CD4-positive, CD25-positive, alpha-beta regulatory T cell (primary cell): Measurements from ENCODE around the gene MDP1. TPM values are rescaled to one million over a fixed set of nuclear protein-coding genes. Genes with fewer than 3 reads are reported as not detected.
"Not testable (repeated sequence)": the region's sequence is repeated elsewhere in the genome, so short reads cannot be mapped to it uniquely, and the experiment has no call there.

Experiments
- ATAC-seq, 2 donors: fragments of 150-1000 bp; cut with Tn5 transposase; one replicate each; pipeline ENCODE4 v1.10.0; 2021; ENCODE audit warnings: low read depth in 2 of 2, moderate number of reproducible peaks in 2 of 2, moderate library complexity in 1 of 2
- DNase-seq, 3 donors: peaks; one replicate each; pipeline versions ENCODE4 v3.0.0 to v3.0.0-alpha.2; 2012 to 2022; ENCODE audit warnings: mixed read lengths in 1 of 3
- H3K27ac ChIP-seq: one replicate; pipeline ENCODE4 v1.7.0; 2013; ENCODE audit warnings: mild to moderate bottlenecking, low read length; ENCODE audit not compliant: insufficient read depth, poor library complexity, severe bottlenecking
- H3K27me3 ChIP-seq: one replicate; pipeline ENCODE4 v1.7.0; 2013; ENCODE audit warnings: low read length; ENCODE audit not compliant: control insufficient read depth, insufficient read depth
- H3K36me3 ChIP-seq: one replicate; pipeline ENCODE4 v1.7.0; 2013; ENCODE audit warnings: mild to moderate bottlenecking, low read length, moderate library complexity; ENCODE audit not compliant: control insufficient read depth, insufficient read depth
- H3K4me1 ChIP-seq: 2 replicates; pipeline ENCODE4 v1.7.0; 2013; ENCODE audit warnings: mild to moderate bottlenecking, low read length; ENCODE audit not compliant: insufficient read depth, control insufficient read depth, poor library complexity, severe bottlenecking
- H3K4me3 ChIP-seq: one replicate; pipeline ENCODE4 v1.7.0; 2013; ENCODE audit warnings: low read depth, mild to moderate bottlenecking, low read length, moderate library complexity
- H3K9me3 ChIP-seq, 2 experiments: 1 replicate in 1 of 2; 2 replicates in 1 of 2; pipeline ENCODE4 v1.7.0; 2013; ENCODE audit warnings: low read length in 2 of 2, mild to moderate bottlenecking in 1 of 2, moderate library complexity in 1 of 2; ENCODE audit not compliant: control insufficient read depth in 2 of 2
- H3K27ac Mint-ChIP-seq, 3 donors: one replicate each; pipeline ENCODE4 v1.8.0; 2020 to 2022; ENCODE audit warnings: mild to moderate bottlenecking in 3 of 3, mixed read lengths in 3 of 3, moderate library complexity in 2 of 3
- H3K27me3 Mint-ChIP-seq: one replicate; pipeline ENCODE4 v1.8.0; 2022; ENCODE audit warnings: mild to moderate bottlenecking, mixed read lengths
- H3K36me3 Mint-ChIP-seq: one replicate; pipeline ENCODE4 v1.8.0; 2020; ENCODE audit warnings: mixed read lengths
- H3K4me1 Mint-ChIP-seq, 4 donors: one replicate each; pipeline ENCODE4 v1.8.0; 2020 to 2022; ENCODE audit warnings: mixed read lengths in 4 of 4, mild to moderate bottlenecking in 1 of 4
- H3K4me3 Mint-ChIP-seq, 4 donors: one replicate each; pipeline ENCODE4 v1.8.0; 2020 to 2022; ENCODE audit warnings: mild to moderate bottlenecking in 4 of 4, mixed read lengths in 4 of 4, moderate library complexity in 3 of 4
- H3K9me3 Mint-ChIP-seq, 7 donors: one replicate each; pipeline ENCODE4 v1.8.0; 2020 to 2022; ENCODE audit warnings: mixed read lengths in 7 of 7, mild to moderate bottlenecking in 3 of 7, moderate library complexity in 2 of 7
- polyA plus RNA-seq, 4 donors: library from polyadenylated mRNA; unstranded; fragments of 300-500 nt; fragmentation: Illumina TruSeq; gene quantifications; one replicate each; pipeline ENCODE4 v1.2.3, GENCODE V29; 2021
- total RNA-seq: library from RNA; stranded (reverse); gene quantifications from one replicate; pipeline ENCODE4 v1.2.3, GENCODE V29; 2022

The MDP1 gene
- total and polyA plus RNA-seq, 5 donors from 2014 or later, result 6.0 to 52.6 (median 32.7) TPM

DNA sequence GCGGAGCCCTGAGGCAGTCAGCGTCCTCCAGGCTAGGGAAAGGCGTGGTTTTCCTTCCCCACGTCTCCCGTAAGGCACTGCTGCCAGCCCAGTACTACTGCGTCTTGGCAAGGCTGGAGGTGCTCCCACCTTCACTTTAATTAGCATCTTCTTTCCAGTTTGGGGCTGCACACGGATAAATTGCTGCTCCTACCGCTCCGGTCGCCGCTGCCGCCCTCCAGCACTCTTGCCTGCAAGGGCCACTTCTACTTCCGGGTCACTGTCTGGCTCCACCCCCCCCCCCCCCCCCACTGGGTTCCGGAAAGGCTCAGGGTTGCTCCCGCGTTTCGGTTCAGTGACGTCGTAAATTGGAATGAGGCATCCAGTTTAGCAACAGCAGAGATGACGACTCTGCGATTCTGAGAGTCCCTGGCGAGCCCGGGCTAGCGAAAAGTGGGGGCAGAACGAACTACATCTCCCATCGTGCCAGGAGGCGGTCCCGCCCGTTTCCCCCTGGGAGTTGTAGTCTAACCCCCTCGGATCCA lies 16.3 kb upstream of the MDP1 start, which contains the start of gene NEDD8:
Gene NEDD8 (minus strand): TSS at position 247 of the 524 bp plus-strand sequence. CDS start 100 bp downstream, at position 147.
- Histone ChIP-seq H3K36me3 (peaks cover 25% of the 10 kb centered on the region), H3K27me3 (no peaks in the 10 kb centered on the region), H3K4me1 (peaks cover 29% of the 10 kb centered on the region), H3K9me3 (no peaks in the 10 kb centered on the region), H3K4me3 (peak within 1 kb of the TSS; percentile 94), H3K27ac (peak within 1 kb of the TSS; percentile 91)
- Mint-ChIP-seq H3K27me3 (no peaks in the 10 kb centered on the region), H3K36me3 (peaks cover 22% of the 10 kb centered on the region), H3K9me3 (no peaks in the 10 kb centered on the region), H3K4me3 (peak within 1 kb of the TSS; percentile 89 to 100 (median 96)), H3K4me1 (peaks cover 18 to 77% (median 49%) of the 10 kb centered on the region in 4 donors), H3K27ac (peak within 1 kb of the TSS; percentile 89 to 94 (median 94))
- peak; percentile 91 for ATAC-seq
- peak; percentile 83 to 94 (median 90) for DNase-seq

DNA sequence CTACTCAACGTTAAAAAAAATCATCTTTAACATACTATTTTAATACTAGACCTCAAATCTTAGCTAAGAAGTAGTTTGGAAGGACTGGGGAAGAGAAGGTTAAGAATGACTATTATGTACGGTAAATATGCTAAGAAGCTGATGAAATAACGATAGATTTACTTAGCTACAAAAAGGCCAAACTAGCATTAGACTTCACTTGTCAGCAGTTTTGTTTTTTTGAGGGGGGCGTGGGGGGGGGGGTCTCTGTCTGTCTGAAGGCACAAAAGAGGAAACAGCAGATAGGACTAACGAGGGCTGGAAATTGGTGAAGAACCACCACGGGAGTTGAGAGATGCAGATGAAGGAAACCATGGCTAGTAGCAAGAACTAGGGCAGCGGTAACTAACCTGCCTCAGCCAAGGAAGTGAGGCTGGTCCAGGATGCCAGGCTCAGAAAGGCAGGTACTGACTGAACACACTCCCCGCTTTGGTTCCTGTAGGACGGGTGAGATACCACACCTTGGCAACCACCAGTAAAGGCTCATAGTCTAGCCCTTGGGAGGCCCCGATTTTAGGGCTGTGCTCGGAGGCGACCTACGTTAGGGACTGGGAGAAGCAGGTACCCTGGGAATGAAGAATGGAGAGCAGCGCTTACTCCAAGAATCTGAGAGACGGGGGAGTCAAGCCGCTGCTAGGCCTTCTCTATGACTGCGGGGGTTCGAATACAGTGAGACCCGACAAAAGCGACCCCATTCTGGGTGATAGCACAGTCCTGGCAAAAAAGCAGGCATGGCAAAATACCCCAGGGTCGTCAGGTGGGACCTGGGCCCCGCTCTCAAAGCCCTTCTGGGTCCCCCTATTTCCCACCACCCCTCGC lies 15.6 kb upstream of the MDP1 start:
- Histone ChIP-seq H3K4me3 (peak overlapping the region; percentile 94), H3K27me3 (no peaks in the 10 kb centered on the region), H3K36me3 (peaks cover 18% of the 10 kb centered on the region), H3K4me1 (peaks cover 29% of the 10 kb centered on the region), H3K9me3 (no peaks in the 10 kb centered on the region), H3K27ac (peak overlapping the region; percentile 91)
- Mint-ChIP-seq H3K9me3 (no peaks in the 10 kb centered on the region), H3K4me3 (peak overlapping the region; percentile 89 to 100 (median 96)), H3K36me3 (peaks cover 23% of the 10 kb centered on the region), H3K4me1 (peaks cover 24 to 77% (median 50%) of the 10 kb centered on the region in 4 donors), H3K27ac (peak overlapping the region; percentile 73 to 94 (median 89)), H3K27me3 (no peaks in the 10 kb centered on the region)
- ATAC-seq (no peak), DNase-seq (peak in 1 of 3 donors; percentile 60)

GRCh38 chr14:24228902-24229301 lies 13.0 kb upstream of the MDP1 start:
- Histone ChIP-seq H3K27ac (no peak overlapping the region), H3K36me3 (peaks cover 3% of the 10 kb centered on the region), H3K27me3 (no peaks in the 10 kb centered on the region), H3K4me1 (peaks cover 23% of the 10 kb centered on the region), H3K4me3 (no peak overlapping the region), H3K9me3 (no peaks in the 10 kb centered on the region)
- Mint-ChIP-seq H3K27me3 (no peaks in the 10 kb centered on the region), H3K27ac (peak overlapping the region in 1 of 3 donors; percentile 73), H3K36me3 (peaks cover 11% of the 10 kb centered on the region), H3K9me3 (no peaks in the 10 kb centered on the region), H3K4me1 (peaks cover 20 to 69% (median 39%) of the 10 kb centered on the region in 4 donors), H3K4me3 (peak overlapping the region in 2 of 4 donors; percentile 25 to 75)
- ATAC-seq, result no peak
- no peak for DNase-seq

DNA sequence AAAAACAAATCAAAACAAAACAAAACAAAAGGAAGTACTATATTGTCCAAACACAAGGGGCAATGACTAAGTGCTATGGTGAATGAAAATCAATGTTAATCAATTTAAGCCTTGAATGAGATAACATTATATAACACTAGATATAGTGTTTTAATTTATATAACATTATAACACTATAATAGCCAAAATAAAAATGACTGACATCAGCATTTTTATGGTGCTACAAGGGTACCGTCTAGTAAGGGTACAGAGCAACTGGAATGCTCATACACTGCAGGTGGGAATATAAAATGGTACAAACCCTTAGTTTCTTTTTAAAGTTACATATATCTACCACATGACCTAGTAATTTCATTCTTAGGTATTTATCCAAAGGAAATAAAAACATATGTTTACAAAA lies 10.6 kb upstream of the MDP1 start:
- Mint-ChIP-seq H3K36me3 (peaks cover 11% of the 10 kb centered on the region), H3K27ac (no peak overlapping the region), H3K4me3 (peak overlapping the region in 1 of 4 donors; percentile 55), H3K4me1 (peaks cover 20 to 49% (median 33%) of the 10 kb centered on the region in 4 donors), H3K9me3 (no peaks in the 10 kb centered on the region), H3K27me3 (no peaks in the 10 kb centered on the region)
- no peaks in the 10 kb centered on the region for H3K9me3 ChIP-seq
- no peak for DNase-seq
- no peak overlapping the region for H3K4me3 ChIP-seq
- ATAC-seq, result no peak
- no peaks in the 10 kb centered on the region for H3K27me3 ChIP-seq
- no peak overlapping the region for H3K27ac ChIP-seq
- peaks cover 7% of the 10 kb centered on the region for H3K4me1 ChIP-seq
- H3K36me3 ChIP-seq, result peaks cover 3% of the 10 kb centered on the region

- H3K36me3 ChIP-seq, result peaks cover 3% of the 10 kb centered on the region
- Mint-ChIP-seq H3K36me3 (peaks cover 12% of the 10 kb centered on the region), H3K9me3 (no peaks in the 10 kb centered on the region), H3K27me3 (no peaks in the 10 kb centered on the region), H3K27ac (peak overlapping the region in 1 of 3 donors; percentile 67), H3K4me1 (peaks cover 16 to 41% (median 28%) of the 10 kb centered on the region in 4 donors), H3K4me3 (no peak overlapping the region)
- H3K27me3 ChIP-seq, result no peaks in the 10 kb centered on the region
- H3K27ac ChIP-seq, result no peak overlapping the region
- H3K4me1 ChIP-seq, result no peaks in the 10 kb centered on the region
- DNase-seq (no peak), ATAC-seq (no peak)
- H3K4me3 ChIP-seq, result no peak overlapping the region
- no peaks in the 10 kb centered on the region for H3K9me3 ChIP-seq
Measured at GRCh38 chr14:24224618-24225071, 8.8 kb upstream of the MDP1 start.

DNA sequence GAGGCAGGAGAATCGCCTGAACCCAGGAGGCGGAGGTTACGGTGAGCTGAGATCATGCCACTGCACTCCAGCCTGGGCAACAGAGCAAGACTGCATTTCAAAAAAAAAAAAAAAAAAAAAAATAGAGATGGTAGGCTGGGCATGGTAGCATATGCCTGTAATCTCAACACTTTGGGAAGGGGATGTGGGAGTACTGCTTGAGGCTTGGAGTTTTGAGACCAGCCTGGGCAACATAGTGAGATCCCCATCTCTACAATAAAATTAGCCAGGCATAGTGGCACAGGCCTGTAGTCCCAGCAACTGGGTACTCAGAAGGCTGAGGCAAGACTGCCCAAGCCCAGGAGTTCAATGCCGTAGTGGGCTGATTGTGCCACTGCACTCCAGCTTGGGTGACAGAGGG lies 7.1 kb upstream of the MDP1 start:
- not testable (repeated sequence) for ATAC-seq, H3K27me3 Mint-ChIP-seq, DNase-seq, H3K9me3 ChIP-seq, H3K9me3 Mint-ChIP-seq, H3K4me1 ChIP-seq, H3K27me3 ChIP-seq, H3K36me3 ChIP-seq, H3K4me3 ChIP-seq, H3K27ac ChIP-seq, H3K27ac Mint-ChIP-seq, H3K4me3 Mint-ChIP-seq
- H3K4me1 Mint-ChIP-seq, result peaks cover 16 to 35% (median 23%) of the 10 kb centered on the region in 4 donors
- H3K36me3 Mint-ChIP-seq, result peaks cover 15% of the 10 kb centered on the region

DNA sequence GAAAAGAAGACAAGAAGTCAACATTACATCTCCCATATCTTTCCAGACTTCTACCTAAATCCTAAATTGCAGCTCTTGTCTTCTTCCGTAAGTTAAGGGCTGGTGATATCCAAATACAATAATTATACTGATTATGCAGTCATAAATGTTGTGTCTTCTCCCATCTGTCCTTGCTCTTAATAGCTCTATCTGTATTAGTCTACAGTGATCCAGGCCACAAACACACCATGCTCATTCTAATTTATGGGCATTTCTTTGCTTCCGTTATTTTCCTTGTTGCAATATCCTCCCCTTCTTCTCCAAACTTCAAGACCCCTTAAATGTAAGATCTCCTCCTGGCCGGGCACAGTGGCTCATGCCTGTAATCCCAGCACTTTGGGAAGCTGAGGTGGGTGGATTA lies 3.7 kb upstream of the MDP1 start:
- H3K36me3 ChIP-seq, result peaks cover 15% of the 10 kb centered on the region
- peaks cover 4% of the 10 kb centered on the region for H3K36me3 Mint-ChIP-seq
- no peak overlapping the region for H3K4me3 ChIP-seq
- no peaks in the 10 kb centered on the region for H3K9me3 ChIP-seq
- no peak overlapping the region for H3K27ac Mint-ChIP-seq
- ATAC-seq, result no peak
- H3K27ac ChIP-seq, result no peak overlapping the region
- H3K4me1 Mint-ChIP-seq, result peaks cover 9 to 27% (median 15%) of the 10 kb centered on the region in 4 donors
- H3K4me3 Mint-ChIP-seq, result peak overlapping the region in 1 of 4 donors; percentile 62
- no peaks in the 10 kb centered on the region for H3K9me3 Mint-ChIP-seq
- H3K27me3 ChIP-seq, result no peaks in the 10 kb centered on the region
- H3K27me3 Mint-ChIP-seq, result no peaks in the 10 kb centered on the region
- DNase-seq, result no peak
- peaks cover 18% of the 10 kb centered on the region for H3K4me1 ChIP-seq
